WTC11 (cell line): ENCODE results near the gene NCBP2. TPM values are rescaled to one million over a fixed set of nuclear protein-coding genes. Genes with fewer than 3 reads are reported as not detected.

Experiments used
- ATAC-seq: fragments of 200-7000 bp; cut with Tn5 transposase; 2 replicates; pipeline ENCODE4 v1.10.0; 2021; ENCODE audit warnings: mild to moderate bottlenecking, moderate library complexity
- CTCF ChIA-PET: fragments of 300-600 bp; sonication (Branson Sonifier 250); formaldehyde crosslinking; loops from one replicate; lab custom pipeline; 2021; ENCODE audit warnings: antibody characterized with exemption; lab: Charles Lee
- POLR2A ChIA-PET: fragments of 350-600 bp; sonication (Branson Sonifier 250); formaldehyde crosslinking; loops from one replicate; lab custom pipeline; 2021; ENCODE audit warnings: antibody characterized with exemption; lab: Charles Lee
- DNase-seq: peaks from one replicate; pipeline ENCODE4 v3.0.0; 2021; ENCODE audit warnings: low spot score
- H3K27ac Mint-ChIP-seq: 2 replicates; pipeline ENCODE4 v1.8.0; 2021; ENCODE audit warnings: mixed read lengths
- H3K27me3 Mint-ChIP-seq: 2 replicates; pipeline ENCODE4 v1.8.0; 2021; ENCODE audit warnings: low read depth, mild to moderate bottlenecking, moderate library complexity, mixed read lengths
- H3K36me3 Mint-ChIP-seq: 2 replicates; pipeline ENCODE4 v1.8.0; 2021; ENCODE audit warnings: mixed read lengths
- H3K4me1 Mint-ChIP-seq: 2 replicates; pipeline ENCODE4 v1.8.0; 2022; ENCODE audit warnings: mixed read lengths
- H3K4me3 Mint-ChIP-seq: 2 replicates; pipeline ENCODE4 v1.8.0; 2021; ENCODE audit warnings: mild to moderate bottlenecking, moderate library complexity, mixed read lengths
- H3K9me3 Mint-ChIP-seq: 2 replicates; pipeline ENCODE4 v1.8.0; 2021; ENCODE audit warnings: mixed read lengths
- CBFB ChIP-seq: sonication (generic); formaldehyde crosslinking; IDR thresholded peaks from 2 replicates; pipeline ENCODE4 v1.8.1; 2022; ENCODE audit warnings: mild to moderate bottlenecking, low read depth, missing genetic modification reagents
- E2F5 ChIP-seq: sonication (generic); formaldehyde crosslinking; IDR thresholded peaks from 2 replicates; pipeline ENCODE4 v1.8.1; 2022; ENCODE audit warnings: mild to moderate bottlenecking, moderate library complexity, missing genetic modification reagents
- GABPB1 ChIP-seq: sonication (generic); formaldehyde crosslinking; IDR thresholded peaks from 2 replicates; pipeline ENCODE4 v1.8.1; 2023; ENCODE audit warnings: mild to moderate bottlenecking, missing genetic modification reagents
- GRHL2 ChIP-seq: fragments of 250-450 bp; sonication (Bioruptor Pico); IDR thresholded peaks from 2 replicates; pipeline ENCODE4 v1.8.0; 2022; ENCODE audit warnings: mild to moderate bottlenecking, moderate library complexity; ENCODE audit not compliant: insufficient replicate concordance, severe bottlenecking
- JAZF1 ChIP-seq: fragments of 250-450 bp; sonication (Bioruptor Pico); IDR thresholded peaks from 2 replicates; pipeline ENCODE4 v1.9.0; 2021; ENCODE audit warnings: moderate library complexity, mild to moderate bottlenecking, inconsistent platforms
- JUN ChIP-seq: sonication (generic); formaldehyde crosslinking; IDR thresholded peaks from 2 replicates; pipeline ENCODE4 v1.8.0; 2023; ENCODE audit warnings: mild to moderate bottlenecking, missing genetic modification reagents
- NR1H2 ChIP-seq: sonication (generic); formaldehyde crosslinking; IDR thresholded peaks from 2 replicates; pipeline ENCODE4 v1.9.0; 2021; ENCODE audit warnings: mild to moderate bottlenecking, moderate library complexity, missing genetic modification reagents
- PRDM15 ChIP-seq: sonication (generic); formaldehyde crosslinking; IDR thresholded peaks from 2 replicates; pipeline ENCODE4 v1.8.0; 2022; ENCODE audit warnings: missing genetic modification reagents
- RORB ChIP-seq: fragments of 250-450 bp; sonication (Bioruptor Pico); IDR thresholded peaks from 2 replicates; pipeline ENCODE4 v1.9.0; 2021; ENCODE audit warnings: mild to moderate bottlenecking
- TCF7 ChIP-seq: sonication (generic); formaldehyde crosslinking; IDR thresholded peaks from 2 replicates; pipeline ENCODE4 v1.8.0; 2022; ENCODE audit warnings: mild to moderate bottlenecking, low read depth, missing genetic modification reagents, moderate library complexity
- TEAD1 ChIP-seq: sonication (generic); formaldehyde crosslinking; IDR thresholded peaks from 2 replicates; pipeline ENCODE4 v1.8.0; 2022; ENCODE audit warnings: mild to moderate bottlenecking, missing genetic modification reagents
- ZMAT4 ChIP-seq: fragments of 250-450 bp; sonication (Bioruptor Pico); IDR thresholded peaks from 2 replicates; pipeline ENCODE4 v1.9.0; 2021; ENCODE audit warnings: mild to moderate bottlenecking
- ZNF232 ChIP-seq: sonication (generic); formaldehyde crosslinking; IDR thresholded peaks from 2 replicates; pipeline ENCODE4 v1.8.0; 2022; ENCODE audit warnings: mild to moderate bottlenecking, missing genetic modification reagents
- ZNF423 ChIP-seq: fragments of 250-450 bp; sonication (Bioruptor Pico); IDR thresholded peaks from 2 replicates; pipeline ENCODE4 v2.1.2; 2022; ENCODE audit warnings: mild to moderate bottlenecking, moderate library complexity
- ZNF671 ChIP-seq: fragments of 250-450 bp; sonication (Bioruptor Pico); IDR thresholded peaks from 2 replicates; pipeline ENCODE4 v1.8.0; 2021; ENCODE audit warnings: mild to moderate bottlenecking
- total RNA-seq: library from RNA; stranded (reverse); gene quantifications from 3 replicates; pipeline ENCODE4 v1.2.3, GENCODE V29; 2021
- TF ChIP-seq, protein P1 (sequence below): sonication (generic); formaldehyde crosslinking; IDR thresholded peaks from 2 replicates; pipeline ENCODE4 v1.8.0; 2022; ENCODE audit warnings: mild to moderate bottlenecking, missing genetic modification reagents
- TF ChIP-seq, protein P2 (sequence below): sonication (generic); formaldehyde crosslinking; IDR thresholded peaks from 2 replicates; pipeline ENCODE4 v1.8.0; 2022; ENCODE audit warnings: mild to moderate bottlenecking, missing genetic modification reagents
- TF ChIP-seq, protein P3 (sequence below): fragments of 250-450 bp; sonication (Bioruptor Pico); IDR thresholded peaks from 2 replicates; pipeline ENCODE4 v1.9.0; 2021; ENCODE audit warnings: mild to moderate bottlenecking, borderline replicate concordance

The NCBP2 gene
- total RNA-seq, 1 experiment from 2014 or later, result 96.9 TPM

- no peak for ATAC-seq
- POLR2A ChIA-PET, result no interaction called here
- Mint-ChIP-seq H3K9me3 (peaks cover 8% of the 10 kb centered on the region; the same call in 1 of the 2 replicates), H3K4me1 (0 out of 2 replicates have a peak, but pooled peaks cover 2% of the 10 kb centered on the region), H3K36me3 (no peaks in the 10 kb centered on the region), H3K27me3 (no peaks in the 10 kb centered on the region; the same call in 1 of the 2 replicates), H3K4me3 (no peak overlapping the region), H3K27ac (no peak overlapping the region)
- no peak for DNase-seq
- no peak for TF ChIP-seq NR1H2 (CRISPR knock-in tag)
- no peak for TF ChIP-seq ZNF671 (CRISPR knock-in tag)
- no peak for TF ChIP-seq ZNF423 (CRISPR knock-in tag)
- no peak for TF ChIP-seq E2F5
- no peak for TF ChIP-seq PRDM15 (CRISPR knock-in tag)
- no peak for TF ChIP-seq TCF7 (CRISPR knock-in tag)
- no peak for TF ChIP-seq JUN (CRISPR knock-in tag)
- TF ChIP-seq JAZF1 (CRISPR knock-in tag), result no peak
- TF ChIP-seq CBFB (CRISPR knock-in tag), result no peak
- no peak for TF ChIP-seq ZMAT4 (CRISPR knock-in tag)
- TF ChIP-seq, protein P1, sequence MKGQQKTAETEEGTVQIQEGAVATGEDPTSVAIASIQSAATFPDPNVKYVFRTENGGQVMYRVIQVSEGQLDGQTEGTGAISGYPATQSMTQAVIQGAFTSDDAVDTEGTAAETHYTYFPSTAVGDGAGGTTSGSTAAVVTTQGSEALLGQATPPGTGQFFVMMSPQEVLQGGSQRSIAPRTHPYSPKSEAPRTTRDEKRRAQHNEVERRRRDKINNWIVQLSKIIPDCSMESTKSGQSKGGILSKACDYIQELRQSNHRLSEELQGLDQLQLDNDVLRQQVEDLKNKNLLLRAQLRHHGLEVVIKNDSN (CRISPR knock-in tag), result no peak
- CTCF ChIA-PET, result interaction anchor here (1.7 to 2.4 kb wide), 2 partner anchors 10 to 40 kb away, joined by 4 to 5 read pairs; no protein-coding TSS in a partner anchor
Observed at GRCh38 chr3:196989721-196990262, 47.5 kb upstream of the NCBP2 start.

DNA sequence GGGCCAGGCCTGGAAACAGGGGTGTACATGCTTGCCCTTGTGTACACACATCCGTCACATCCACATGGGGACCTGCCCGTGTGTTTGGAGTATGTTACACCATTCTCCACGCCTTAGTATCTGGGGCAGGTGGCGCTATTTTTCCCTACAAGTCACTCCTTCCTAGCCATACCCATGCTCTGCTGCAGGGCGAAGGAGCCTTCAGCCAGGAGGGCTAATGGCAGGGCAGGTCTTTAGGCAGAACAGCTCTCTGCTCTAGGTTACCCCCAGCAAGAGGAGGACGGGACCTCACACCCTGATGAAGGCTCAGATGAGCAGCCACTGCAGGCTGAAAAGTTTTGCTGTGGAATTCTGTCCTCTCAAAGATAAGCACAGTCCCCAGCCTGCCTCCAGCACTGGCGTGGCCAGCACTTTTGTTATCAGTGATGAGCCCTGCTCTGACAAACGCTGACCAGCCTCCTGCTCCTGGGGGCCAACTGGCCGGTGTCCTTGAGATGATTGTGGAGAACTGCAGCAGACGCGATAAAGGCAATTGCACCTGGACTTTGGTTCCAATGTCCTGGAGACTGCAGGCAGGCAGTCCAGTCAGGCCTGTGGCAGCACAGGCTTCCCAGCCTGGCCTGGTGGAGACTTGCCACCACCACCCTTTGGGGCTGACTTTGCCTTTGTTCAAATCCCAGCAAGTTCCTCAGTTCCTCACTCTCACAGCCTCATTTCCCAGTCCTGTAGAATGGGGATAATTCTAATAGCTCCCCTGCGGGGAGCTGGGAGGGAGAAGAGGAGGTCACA is 46.1 kb upstream of the NCBP2 start:
- peaks cover 3% of the 10 kb centered on the region; the same call in 1 of the 2 replicates for H3K36me3 Mint-ChIP-seq
- ChIA-PET CTCF (interaction anchor here (1.1 to 1.7 kb wide), 4 partner anchors 9 to 195 kb away, joined by 3 to 5 read pairs (median 4); no protein-coding TSS in a partner anchor), POLR2A (no interaction called here)
- no peaks in the 10 kb centered on the region; the same call in 1 of the 2 replicates for H3K27me3 Mint-ChIP-seq
- H3K4me1 Mint-ChIP-seq, result no peaks in the 10 kb centered on the region
- H3K9me3 Mint-ChIP-seq, result peaks cover 14% of the 10 kb centered on the region
- no peak overlapping the region for H3K27ac Mint-ChIP-seq
- TF ChIP-seq, protein P2, sequence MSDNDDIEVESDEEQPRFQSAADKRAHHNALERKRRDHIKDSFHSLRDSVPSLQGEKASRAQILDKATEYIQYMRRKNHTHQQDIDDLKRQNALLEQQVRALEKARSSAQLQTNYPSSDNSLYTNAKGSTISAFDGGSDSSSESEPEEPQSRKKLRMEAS (CRISPR knock-in tag), result peak; percentile 27; the same call in 1 of the 2 replicates
- no peak for TF ChIP-seq RORB (CRISPR knock-in tag)
- TF ChIP-seq, protein P1 (CRISPR knock-in tag), result no peak
- TF ChIP-seq PRDM15 (CRISPR knock-in tag), result no peak
- TF ChIP-seq, protein P3, sequence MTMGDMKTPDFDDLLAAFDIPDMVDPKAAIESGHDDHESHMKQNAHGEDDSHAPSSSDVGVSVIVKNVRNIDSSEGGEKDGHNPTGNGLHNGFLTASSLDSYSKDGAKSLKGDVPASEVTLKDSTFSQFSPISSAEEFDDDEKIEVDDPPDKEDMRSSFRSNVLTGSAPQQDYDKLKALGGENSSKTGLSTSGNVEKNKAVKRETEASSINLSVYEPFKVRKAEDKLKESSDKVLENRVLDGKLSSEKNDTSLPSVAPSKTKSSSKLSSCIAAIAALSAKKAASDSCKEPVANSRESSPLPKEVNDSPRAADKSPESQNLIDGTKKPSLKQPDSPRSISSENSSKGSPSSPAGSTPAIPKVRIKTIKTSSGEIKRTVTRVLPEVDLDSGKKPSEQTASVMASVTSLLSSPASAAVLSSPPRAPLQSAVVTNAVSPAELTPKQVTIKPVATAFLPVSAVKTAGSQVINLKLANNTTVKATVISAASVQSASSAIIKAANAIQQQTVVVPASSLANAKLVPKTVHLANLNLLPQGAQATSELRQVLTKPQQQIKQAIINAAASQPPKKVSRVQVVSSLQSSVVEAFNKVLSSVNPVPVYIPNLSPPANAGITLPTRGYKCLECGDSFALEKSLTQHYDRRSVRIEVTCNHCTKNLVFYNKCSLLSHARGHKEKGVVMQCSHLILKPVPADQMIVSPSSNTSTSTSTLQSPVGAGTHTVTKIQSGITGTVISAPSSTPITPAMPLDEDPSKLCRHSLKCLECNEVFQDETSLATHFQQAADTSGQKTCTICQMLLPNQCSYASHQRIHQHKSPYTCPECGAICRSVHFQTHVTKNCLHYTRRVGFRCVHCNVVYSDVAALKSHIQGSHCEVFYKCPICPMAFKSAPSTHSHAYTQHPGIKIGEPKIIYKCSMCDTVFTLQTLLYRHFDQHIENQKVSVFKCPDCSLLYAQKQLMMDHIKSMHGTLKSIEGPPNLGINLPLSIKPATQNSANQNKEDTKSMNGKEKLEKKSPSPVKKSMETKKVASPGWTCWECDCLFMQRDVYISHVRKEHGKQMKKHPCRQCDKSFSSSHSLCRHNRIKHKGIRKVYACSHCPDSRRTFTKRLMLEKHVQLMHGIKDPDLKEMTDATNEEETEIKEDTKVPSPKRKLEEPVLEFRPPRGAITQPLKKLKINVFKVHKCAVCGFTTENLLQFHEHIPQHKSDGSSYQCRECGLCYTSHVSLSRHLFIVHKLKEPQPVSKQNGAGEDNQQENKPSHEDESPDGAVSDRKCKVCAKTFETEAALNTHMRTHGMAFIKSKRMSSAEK (CRISPR knock-in tag), result no peak
- TF ChIP-seq GRHL2 (CRISPR knock-in tag), result no peak
- TF ChIP-seq GABPB1 (CRISPR knock-in tag), result peak; percentile 57
- no peak for TF ChIP-seq TEAD1
- TF ChIP-seq ZNF232, result no peak
- ATAC-seq (peak; percentile 92), DNase-seq (peak; percentile 59)
- H3K4me3 Mint-ChIP-seq, result no peak overlapping the region
